Endothelial cell (in vitro differentiated cells): ENCODE measurements around the gene CLEC3B. TPM values are rescaled to one million over a fixed set of nuclear protein-coding genes. Genes with fewer than 3 reads are reported as not detected.
"Not testable (repeated sequence)": the region's sequence is repeated elsewhere in the genome, so short reads cannot be mapped to it uniquely, and the experiment has no call there.

Experiments used
- DNase-seq: peaks from one replicate; pipeline ENCODE4 v3.0.0; 2021; ENCODE audit warnings: low spot score
- H3K27ac Mint-ChIP-seq: one replicate; pipeline ENCODE4 v1.8.0; 2021; ENCODE audit warnings: mixed read lengths, inconsistent platforms; ENCODE audit not compliant: unreplicated experiment
- H3K27me3 Mint-ChIP-seq: one replicate; pipeline ENCODE4 v1.8.0; 2021; ENCODE audit warnings: mild to moderate bottlenecking, moderate library complexity, mixed read lengths, inconsistent platforms; ENCODE audit not compliant: unreplicated experiment
- H3K36me3 Mint-ChIP-seq: one replicate; pipeline ENCODE4 v1.8.0; 2021; ENCODE audit warnings: mild to moderate bottlenecking, low read depth, mixed read lengths, inconsistent platforms; ENCODE audit not compliant: unreplicated experiment
- H3K4me1 Mint-ChIP-seq: one replicate; pipeline ENCODE4 v1.8.0; 2021; ENCODE audit warnings: mild to moderate bottlenecking, mixed read lengths, inconsistent platforms; ENCODE audit not compliant: unreplicated experiment
- H3K4me3 Mint-ChIP-seq: one replicate; pipeline ENCODE4 v1.8.0; 2021; ENCODE audit warnings: mild to moderate bottlenecking, mixed read lengths, inconsistent platforms; ENCODE audit not compliant: unreplicated experiment
- H3K9me3 Mint-ChIP-seq: one replicate; pipeline ENCODE4 v1.8.0; 2021; ENCODE audit warnings: mixed read lengths, inconsistent platforms; ENCODE audit not compliant: unreplicated experiment
- total RNA-seq: library from RNA; stranded (reverse); fragmentation: NEBNext Ultra II Directional; extraction: Animal tissue kit (Norgen Biotek cat#: 25700); gene quantifications from one replicate; pipeline ENCODE4 v1.2.1, GENCODE V29; 2021; ENCODE audit not compliant: unreplicated experiment
- TF ChIP-seq, protein P1 (sequence below): fragments of 200-600 bp; sonication (generic); IDR thresholded peaks from one replicate; pipeline ENCODE4 v1.5.0; 2021; ENCODE audit warnings: antibody characterized with exemption; ENCODE audit not compliant: unreplicated experiment

The CLEC3B gene
- total RNA-seq, 1 donor from 2014 or later = 0.41 TPM

- H3K27me3 Mint-ChIP-seq = no peaks in the 10 kb centered on the region
- H3K36me3 Mint-ChIP-seq = peaks cover 15% of the 10 kb centered on the region
- peaks cover 9% of the 10 kb centered on the region for H3K4me1 Mint-ChIP-seq
- H3K27ac Mint-ChIP-seq = no peak overlapping the region
- TF ChIP-seq, protein P1, sequence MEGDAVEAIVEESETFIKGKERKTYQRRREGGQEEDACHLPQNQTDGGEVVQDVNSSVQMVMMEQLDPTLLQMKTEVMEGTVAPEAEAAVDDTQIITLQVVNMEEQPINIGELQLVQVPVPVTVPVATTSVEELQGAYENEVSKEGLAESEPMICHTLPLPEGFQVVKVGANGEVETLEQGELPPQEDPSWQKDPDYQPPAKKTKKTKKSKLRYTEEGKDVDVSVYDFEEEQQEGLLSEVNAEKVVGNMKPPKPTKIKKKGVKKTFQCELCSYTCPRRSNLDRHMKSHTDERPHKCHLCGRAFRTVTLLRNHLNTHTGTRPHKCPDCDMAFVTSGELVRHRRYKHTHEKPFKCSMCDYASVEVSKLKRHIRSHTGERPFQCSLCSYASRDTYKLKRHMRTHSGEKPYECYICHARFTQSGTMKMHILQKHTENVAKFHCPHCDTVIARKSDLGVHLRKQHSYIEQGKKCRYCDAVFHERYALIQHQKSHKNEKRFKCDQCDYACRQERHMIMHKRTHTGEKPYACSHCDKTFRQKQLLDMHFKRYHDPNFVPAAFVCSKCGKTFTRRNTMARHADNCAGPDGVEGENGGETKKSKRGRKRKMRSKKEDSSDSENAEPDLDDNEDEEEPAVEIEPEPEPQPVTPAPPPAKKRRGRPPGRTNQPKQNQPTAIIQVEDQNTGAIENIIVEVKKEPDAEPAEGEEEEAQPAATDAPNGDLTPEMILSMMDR = no peak
- no peak for DNase-seq
- no peak overlapping the region for H3K4me3 Mint-ChIP-seq
- H3K9me3 Mint-ChIP-seq = no peaks in the 10 kb centered on the region
Measured at GRCh38 chr3:44984335-44984734, 41.8 kb upstream of the CLEC3B start.

DNA sequence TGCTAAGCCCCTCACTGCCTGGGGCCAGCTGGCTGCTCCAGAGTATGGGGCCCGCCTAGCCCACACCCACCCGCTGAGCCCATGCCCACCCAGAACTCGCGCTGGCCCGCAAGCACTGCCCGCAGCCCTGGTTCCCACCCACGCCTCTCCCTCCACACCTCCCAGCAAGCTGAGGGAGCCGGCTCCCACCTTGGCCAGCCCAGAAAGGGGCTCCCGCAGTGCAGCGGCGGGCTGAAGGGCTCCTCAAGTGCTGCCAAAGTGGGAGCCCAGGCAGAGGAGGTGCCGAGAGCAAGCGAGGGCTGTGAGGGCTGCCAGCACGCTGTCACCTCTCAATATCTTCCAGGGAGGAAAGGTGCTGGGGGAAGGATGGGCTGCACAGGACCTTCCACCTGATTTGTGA, 39.8 kb upstream of the CLEC3B start:
- H3K4me3 Mint-ChIP-seq = not testable (repeated sequence)

DNA sequence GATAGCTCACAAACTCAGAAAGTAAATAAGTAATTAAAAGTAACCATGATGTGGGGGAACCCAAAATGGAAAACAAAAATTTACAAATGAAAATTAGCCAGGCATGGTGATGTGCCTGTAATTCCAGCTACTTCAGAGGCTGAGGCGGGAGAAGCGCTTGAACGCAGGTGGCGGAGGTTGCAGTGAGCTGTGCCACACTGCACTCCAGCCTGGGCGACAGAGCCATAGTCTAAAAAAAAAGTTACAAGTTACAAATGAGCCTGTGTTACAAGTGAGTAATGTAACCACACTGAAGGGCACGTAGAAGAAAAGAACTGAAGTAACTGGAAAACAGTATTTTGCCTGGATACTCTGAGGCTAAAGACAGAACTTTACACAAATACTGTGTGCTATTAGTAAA, 38.8 kb upstream of the CLEC3B start:
- H3K27ac Mint-ChIP-seq = no peak overlapping the region
- TF ChIP-seq, protein P1 = no peak
- H3K36me3 Mint-ChIP-seq = peaks cover 25% of the 10 kb centered on the region
- no peaks in the 10 kb centered on the region for H3K9me3 Mint-ChIP-seq
- H3K27me3 Mint-ChIP-seq = no peaks in the 10 kb centered on the region
- peaks cover 3% of the 10 kb centered on the region for H3K4me1 Mint-ChIP-seq
- H3K4me3 Mint-ChIP-seq = no peak overlapping the region
- no peak for DNase-seq

More for the DNA sequence above, 39.8 kb upstream of the CLEC3B start:
- not testable (repeated sequence) for H3K27me3 Mint-ChIP-seq, H3K27ac Mint-ChIP-seq, H3K9me3 Mint-ChIP-seq, H3K4me1 Mint-ChIP-seq, DNase-seq
- H3K36me3 Mint-ChIP-seq = peaks cover 19% of the 10 kb centered on the region

DNA sequence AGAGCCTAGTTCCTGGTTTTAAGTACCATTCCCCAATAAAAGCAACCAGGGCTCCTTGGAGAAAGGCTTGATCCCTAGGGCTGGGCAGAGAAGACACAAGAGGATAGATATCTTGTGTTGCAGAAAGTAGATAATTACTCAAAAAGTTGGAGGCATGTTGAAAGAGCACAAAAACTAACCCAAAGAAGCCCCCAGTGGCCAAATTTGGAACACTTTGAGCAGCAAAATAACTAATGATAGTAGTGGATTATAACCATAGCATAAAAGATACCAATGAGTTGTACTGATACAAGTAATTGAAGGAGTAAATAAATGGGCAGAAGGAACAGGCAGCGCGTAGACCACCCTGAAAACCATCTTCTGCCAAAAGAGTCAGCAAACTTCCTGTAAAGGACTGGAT, 38.0 kb upstream of the CLEC3B start:
- Mint-ChIP-seq H3K4me1 (peaks cover 3% of the 10 kb centered on the region), H3K27me3 (no peaks in the 10 kb centered on the region), H3K4me3 (no peak overlapping the region), H3K27ac (no peak overlapping the region), H3K36me3 (peaks cover 31% of the 10 kb centered on the region), H3K9me3 (no peaks in the 10 kb centered on the region)
- DNase-seq = no peak
- TF ChIP-seq, protein P1 = peak; percentile 68

- Mint-ChIP-seq H3K9me3 (no peaks in the 10 kb centered on the region), H3K27ac (no peak overlapping the region), H3K36me3 (peaks cover 31% of the 10 kb centered on the region), H3K4me3 (no peak overlapping the region), H3K27me3 (no peaks in the 10 kb centered on the region), H3K4me1 (peaks cover 3% of the 10 kb centered on the region)
- TF ChIP-seq, protein P1 = no peak
- DNase-seq = no peak
Measured at GRCh38 chr3:44989141-44989540, 37.0 kb upstream of the CLEC3B start.
